OCI-LY7 (cell line): Measurements from ENCODE around the gene ACADS. TPM values are rescaled to one million over a fixed set of nuclear protein-coding genes. Genes with fewer than 3 reads are reported as not detected.

Source experiments
- BruUV-seq: library from RNA; stranded (reverse); fragments of 400-500 nt; replicated peaks from 2 replicates; lab custom pipeline; 2021; lab: Mats Ljungman, UMichigan
- CTCF ChIA-PET: fragments of 300-600 bp; sonication (Branson Sonifier 250); formaldehyde crosslinking; loops from one replicate; lab custom pipeline; 2022; ENCODE audit warnings: antibody characterized with exemption; ENCODE audit not compliant: unreplicated experiment; lab: Charles Lee
- POLR2A ChIA-PET: fragments of 300-600 bp; sonication (Branson Sonifier 250); formaldehyde crosslinking; loops from one replicate; lab custom pipeline; 2022; ENCODE audit warnings: antibody characterized with exemption; lab: Charles Lee
- DNase-seq: peaks from one replicate; pipeline ENCODE4 v3.0.0-alpha.2; 2015; ENCODE audit warnings: low spot score
- H2AFZ ChIP-seq: fragments of 200-600 bp; sonication (generic), shearing (Covaris generic); 2 replicates; pipeline ENCODE4 v1.6.1; 2014; ENCODE audit warnings: mild to moderate bottlenecking, antibody characterized with exemption, low read length, moderate library complexity
- H3K27ac ChIP-seq: fragments of 200-600 bp; sonication (generic); 2 replicates; pipeline ENCODE4 v1.5.1; 2014; ENCODE audit warnings: mixed run types, low read depth, mild to moderate bottlenecking, moderate library complexity, low read length, inconsistent platforms; ENCODE audit not compliant: poor library complexity, severe bottlenecking
- H3K36me3 ChIP-seq: fragments of 200-600 bp; sonication (generic); 2 replicates; pipeline ENCODE4 v1.6.1; 2014; ENCODE audit warnings: mild to moderate bottlenecking, antibody characterized with exemption, low read length, moderate library complexity, mixed read lengths; ENCODE audit not compliant: insufficient read depth
- H3K4me1 ChIP-seq: fragments of 200-600 bp; sonication (generic); 2 replicates; pipeline ENCODE4 v1.5.1; 2014; ENCODE audit warnings: mild to moderate bottlenecking, low read length; ENCODE audit not compliant: insufficient read depth, poor library complexity, severe bottlenecking
- H3K4me2 ChIP-seq: fragments of 200-600 bp; sonication (generic); 2 replicates; pipeline ENCODE4 v1.6.1; 2014; ENCODE audit warnings: mild to moderate bottlenecking, low read length
- H3K4me3 ChIP-seq: fragments of 200-600 bp; sonication (generic); 2 replicates; pipeline ENCODE4 v1.5.1; 2014; ENCODE audit warnings: mild to moderate bottlenecking, low read depth, low read length; ENCODE audit not compliant: poor library complexity, severe bottlenecking
- H3K79me2 ChIP-seq: fragments of 200-600 bp; sonication (generic); 2 replicates; pipeline ENCODE4 v1.6.1; 2016; ENCODE audit warnings: low read depth, mild to moderate bottlenecking, low read length, moderate library complexity, mixed read lengths; ENCODE audit not compliant: insufficient read depth
- H3K9me2 ChIP-seq: fragments of 200-600 bp; sonication (generic); 2 replicates; pipeline ENCODE4 v1.6.1; 2016; ENCODE audit warnings: mild to moderate bottlenecking, low read length, mixed read lengths; ENCODE audit not compliant: insufficient read depth
- H3K9me3 ChIP-seq: fragments of 200-600 bp; sonication (generic); 2 replicates; pipeline ENCODE4 v1.6.1; 2014; ENCODE audit warnings: mild to moderate bottlenecking, mixed run types, low read length, mixed read lengths
- H4K20me1 ChIP-seq: fragments of 200-600 bp; sonication (generic); 2 replicates; pipeline ENCODE4 v1.6.1; 2014; ENCODE audit warnings: mild to moderate bottlenecking, antibody characterized with exemption, low read length, moderate library complexity, mixed read lengths; ENCODE audit not compliant: insufficient read depth
- CTCF ChIP-seq: fragments of 200-600 bp; sonication (generic); conservative IDR thresholded peaks from 2 replicates; pipeline ENCODE4 v1.5.1; 2014; ENCODE audit warnings: mild to moderate bottlenecking, antibody characterized with exemption, low read length, moderate library complexity, mixed read lengths
- EZH2phosphoT487 ChIP-seq: fragments of 200-600 bp; sonication (generic); IDR thresholded peaks from 2 replicates; pipeline ENCODE4 v1.6.1; 2018; ENCODE audit warnings: low read depth, borderline replicate concordance, mild to moderate bottlenecking, mixed run types, antibody characterized with exemption, low read length, moderate library complexity, mixed read lengths
- intact Hi-C: fragments of 100-400 bp; cut with micrococcal nuclease; formaldehyde crosslinking; loops from one replicate; pipeline ENCODE4 v1.10.0; 2022; ENCODE audit not compliant: unreplicated experiment
- total RNA-seq, 2 experiments: library from RNA; depleted of rRNA in 1 of 2; stranded (reverse); fragments of >200 nt in 1 of 2; shearing (Covaris generic) in 1 of 2; gene quantifications; 2 replicates each; pipeline ENCODE4 v1.2.3, GENCODE V29; 2014 to 2022

Gene ACADS
- total RNA-seq, 2 experiments from 2014 or later, result 8.8 to 11.2 TPM

DNA sequence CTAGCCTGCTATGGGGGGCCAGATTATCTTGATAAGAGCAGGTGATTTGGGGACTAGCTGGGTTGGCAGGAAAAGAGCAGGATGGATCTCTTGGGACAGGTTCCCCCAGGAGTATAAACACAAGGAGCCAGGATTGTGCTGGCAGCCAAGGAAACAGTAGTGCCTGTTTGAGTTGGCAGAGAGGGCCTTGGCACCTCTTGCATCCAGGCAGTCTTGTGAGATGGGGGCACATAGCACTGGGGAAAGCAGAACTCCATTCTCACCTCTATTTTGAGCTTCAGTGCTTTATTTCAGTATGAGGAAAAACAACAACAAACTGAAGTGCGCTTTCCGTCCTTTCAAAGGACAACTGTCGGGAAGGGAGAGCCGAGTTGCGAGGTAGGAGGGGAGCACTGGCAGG, 24.7 kb upstream of the ACADS start:
- H2AFZ ChIP-seq, result no peak overlapping the region
- no peak overlapping the region for H3K27ac ChIP-seq
- no peaks in the 10 kb centered on the region for H3K9me3 ChIP-seq
- intact Hi-C loops, result no loop called here
- no TSS peak for BruUV-seq
- no peak for DNase-seq
- H3K4me1 ChIP-seq, result peaks cover 3% of the 10 kb centered on the region
- no peaks in the 10 kb centered on the region for H3K79me2 ChIP-seq
- CTCF ChIA-PET, result no interaction called here
- H4K20me1 ChIP-seq, result no peaks in the 10 kb centered on the region
- H3K9me2 ChIP-seq, result no peaks in the 10 kb centered on the region
- no peak overlapping the region for H3K4me3 ChIP-seq
- H3K36me3 ChIP-seq, result peaks cover 86% of the 10 kb centered on the region
- no peak overlapping the region for H3K4me2 ChIP-seq
- POLR2A ChIA-PET, result interaction anchor here (0.6 to 0.7 kb wide), 2 partner anchors 53 to 515 kb away, joined by 3 read pairs; no protein-coding TSS in a partner anchor
- TF ChIP-seq EZH2phosphoT487, result no peak
- TF ChIP-seq CTCF, result no peak

- POLR2A ChIA-PET, result interaction anchor here (0.5 to 0.6 kb wide), 2 partner anchors 60 to 231 kb away, joined by 3 read pairs; no protein-coding TSS in a partner anchor
- BruUV-seq, result no TSS peak
Observed at GRCh38 chr12:120702637-120703036, 23.0 kb upstream of the ACADS start.

More at GRCh38 chr12:120702637-120703036, 23.0 kb upstream of the ACADS start:
- Histone ChIP-seq H3K36me3 (peaks cover 69% of the 10 kb centered on the region), H3K79me2 (no peaks in the 10 kb centered on the region), H3K4me3 (no peak overlapping the region), H4K20me1 (no peaks in the 10 kb centered on the region), H3K27ac (no peak overlapping the region), H2AFZ (no peak overlapping the region), H3K9me2 (no peaks in the 10 kb centered on the region), H3K9me3 (no peaks in the 10 kb centered on the region), H3K4me1 (peaks cover 3% of the 10 kb centered on the region), H3K4me2 (no peak overlapping the region)
- CTCF ChIA-PET, result no interaction called here
- intact Hi-C loops, result no loop called here
- no peak for TF ChIP-seq CTCF
- TF ChIP-seq EZH2phosphoT487, result no peak
- DNase-seq, result no peak
